A673 (cell line): Measurements from ENCODE around the gene ORAI3.

ENCODE experiments used
- CTCF ChIP-seq: fragments of 300-800, 200-600 bp; sonication (generic); conservative IDR thresholded peaks from 2 replicates; pipeline ENCODE4 v1.5.1; 2017; ENCODE audit warnings: low read depth, mild to moderate bottlenecking, antibody characterized with exemption, low read length, moderate library complexity, mixed read lengths
- EZH2 ChIP-seq: fragments of 200-600 bp; sonication (generic); IDR thresholded peaks from 2 replicates; pipeline ENCODE4 v1.6.1; 2017; ENCODE audit warnings: borderline replicate concordance, low read depth, mild to moderate bottlenecking, mixed read lengths, antibody characterized with exemption, low read length; ENCODE audit not compliant: poor library complexity, severe bottlenecking

- TF ChIP-seq CTCF = no peak
- TF ChIP-seq EZH2 = no peak
These were observed 22.4 kb downstream of the ORAI3 start for GRCh38 chr16:30971298-30971697.
